GM12878 (cell line): ENCODE data around the gene DMD.

ENCODE experiments used
- FOXK2 ChIP-seq: fragments of 450-650 bp; IDR thresholded peaks from 2 replicates; pipeline ENCODE4 v1.6.1; 2017; ENCODE audit warnings: mild to moderate bottlenecking, moderate library complexity
- JUND ChIP-seq: IDR thresholded peaks from 2 replicates; pipeline ENCODE4 v1.6.1; 2012; ENCODE audit warnings: low read depth, mild to moderate bottlenecking, low read length, improper control_type of control experiment, moderate library complexity
- KDM1A ChIP-seq: fragments of 200-600 bp; sonication (generic); IDR thresholded peaks from 2 replicates; pipeline ENCODE4 v1.6.1; 2016; ENCODE audit warnings: borderline replicate concordance
- NFIC ChIP-seq: IDR thresholded peaks from 2 replicates; pipeline ENCODE4 v1.6.1; 2012; ENCODE audit warnings: low read depth, mild to moderate bottlenecking, inconsistent platforms, low read length, moderate library complexity
- PML ChIP-seq: IDR thresholded peaks from 2 replicates; pipeline ENCODE4 v1.6.1; 2012; ENCODE audit warnings: low read length, inconsistent platforms
- POLR2AphosphoS5 ChIP-seq: IDR thresholded peaks from 2 replicates; pipeline ENCODE4 v1.6.1; 2011; ENCODE audit warnings: mild to moderate bottlenecking, low read length, inconsistent platforms
- STAT1 ChIP-seq: fragments of 450-650 bp; conservative IDR thresholded peaks from 2 replicates; pipeline ENCODE4 v1.6.1; 2014; ENCODE audit warnings: antibody characterized with exemption, mild to moderate bottlenecking
- STAT3 ChIP-seq: IDR thresholded peaks from 2 replicates; pipeline ENCODE4 v1.6.1; 2011; ENCODE audit warnings: low read depth, low read length, improper control_type of control experiment
- SUZ12 ChIP-seq: fragments of 200-600 bp; sonication (generic); IDR thresholded peaks from one replicate; pipeline ENCODE4 v1.6.1; 2018; ENCODE audit warnings: antibody characterized with exemption, mild to moderate bottlenecking; ENCODE audit not compliant: unreplicated experiment
- ZNF217 ChIP-seq: fragments of 450-650 bp; IDR thresholded peaks from 2 replicates; pipeline ENCODE4 v1.6.1; 2017; ENCODE audit warnings: antibody characterized with exemption, mild to moderate bottlenecking
- TF ChIP-seq, protein P1 (sequence below), 3 experiments: IDR thresholded peaks in 2 of 3; conservative IDR thresholded peaks in 1 of 3; 2 replicates each; pipeline ENCODE4 v1.5.1; 2011; ENCODE audit warnings: low read depth in 3 of 3, low read length in 3 of 3, mild to moderate bottlenecking in 3 of 3, control low read depth in 2 of 3, moderate library complexity in 2 of 3, inconsistent platforms in 1 of 3, mixed read lengths in 1 of 3; ENCODE audit not compliant: control insufficient read depth in 2 of 3, insufficient read depth in 1 of 3; ENCODE audit errors: extremely low read depth in 1 of 3
- TF ChIP-seq, protein P2 (sequence below): fragments of 450-650 bp; formaldehyde crosslinking; IDR thresholded peaks from 2 replicates; pipeline ENCODE4 v1.5.0; 2022; ENCODE audit warnings: mild to moderate bottlenecking, missing genetic modification characterization
- TF ChIP-seq, protein P3 (sequence below): IDR thresholded peaks from 2 replicates; pipeline ENCODE4 v1.6.1; 2011; ENCODE audit warnings: borderline replicate concordance, low read depth, mild to moderate bottlenecking, moderate library complexity, low read length; ENCODE audit not compliant: insufficient read depth, poor library complexity, severe bottlenecking
- TF ChIP-seq, protein P4 (sequence below): fragments of 450-650 bp; IDR thresholded peaks from 2 replicates; pipeline ENCODE4 v1.6.1; 2016; ENCODE audit warnings: mild to moderate bottlenecking, moderate library complexity, borderline replicate concordance

- TF ChIP-seq, protein P1, sequence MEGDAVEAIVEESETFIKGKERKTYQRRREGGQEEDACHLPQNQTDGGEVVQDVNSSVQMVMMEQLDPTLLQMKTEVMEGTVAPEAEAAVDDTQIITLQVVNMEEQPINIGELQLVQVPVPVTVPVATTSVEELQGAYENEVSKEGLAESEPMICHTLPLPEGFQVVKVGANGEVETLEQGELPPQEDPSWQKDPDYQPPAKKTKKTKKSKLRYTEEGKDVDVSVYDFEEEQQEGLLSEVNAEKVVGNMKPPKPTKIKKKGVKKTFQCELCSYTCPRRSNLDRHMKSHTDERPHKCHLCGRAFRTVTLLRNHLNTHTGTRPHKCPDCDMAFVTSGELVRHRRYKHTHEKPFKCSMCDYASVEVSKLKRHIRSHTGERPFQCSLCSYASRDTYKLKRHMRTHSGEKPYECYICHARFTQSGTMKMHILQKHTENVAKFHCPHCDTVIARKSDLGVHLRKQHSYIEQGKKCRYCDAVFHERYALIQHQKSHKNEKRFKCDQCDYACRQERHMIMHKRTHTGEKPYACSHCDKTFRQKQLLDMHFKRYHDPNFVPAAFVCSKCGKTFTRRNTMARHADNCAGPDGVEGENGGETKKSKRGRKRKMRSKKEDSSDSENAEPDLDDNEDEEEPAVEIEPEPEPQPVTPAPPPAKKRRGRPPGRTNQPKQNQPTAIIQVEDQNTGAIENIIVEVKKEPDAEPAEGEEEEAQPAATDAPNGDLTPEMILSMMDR (IDR thresholded peaks at IDR 0.05 in 2 of 3, conservative IDR thresholded peaks at IDR 0.05 in 1 of 3; ENCODE audit: control insufficient read depth in 2 of 3, extremely low read depth in 1 of 3, insufficient read depth in 1 of 3, low read depth in 3 of 3, low read length in 3 of 3), result no peak
- TF ChIP-seq, protein P2, sequence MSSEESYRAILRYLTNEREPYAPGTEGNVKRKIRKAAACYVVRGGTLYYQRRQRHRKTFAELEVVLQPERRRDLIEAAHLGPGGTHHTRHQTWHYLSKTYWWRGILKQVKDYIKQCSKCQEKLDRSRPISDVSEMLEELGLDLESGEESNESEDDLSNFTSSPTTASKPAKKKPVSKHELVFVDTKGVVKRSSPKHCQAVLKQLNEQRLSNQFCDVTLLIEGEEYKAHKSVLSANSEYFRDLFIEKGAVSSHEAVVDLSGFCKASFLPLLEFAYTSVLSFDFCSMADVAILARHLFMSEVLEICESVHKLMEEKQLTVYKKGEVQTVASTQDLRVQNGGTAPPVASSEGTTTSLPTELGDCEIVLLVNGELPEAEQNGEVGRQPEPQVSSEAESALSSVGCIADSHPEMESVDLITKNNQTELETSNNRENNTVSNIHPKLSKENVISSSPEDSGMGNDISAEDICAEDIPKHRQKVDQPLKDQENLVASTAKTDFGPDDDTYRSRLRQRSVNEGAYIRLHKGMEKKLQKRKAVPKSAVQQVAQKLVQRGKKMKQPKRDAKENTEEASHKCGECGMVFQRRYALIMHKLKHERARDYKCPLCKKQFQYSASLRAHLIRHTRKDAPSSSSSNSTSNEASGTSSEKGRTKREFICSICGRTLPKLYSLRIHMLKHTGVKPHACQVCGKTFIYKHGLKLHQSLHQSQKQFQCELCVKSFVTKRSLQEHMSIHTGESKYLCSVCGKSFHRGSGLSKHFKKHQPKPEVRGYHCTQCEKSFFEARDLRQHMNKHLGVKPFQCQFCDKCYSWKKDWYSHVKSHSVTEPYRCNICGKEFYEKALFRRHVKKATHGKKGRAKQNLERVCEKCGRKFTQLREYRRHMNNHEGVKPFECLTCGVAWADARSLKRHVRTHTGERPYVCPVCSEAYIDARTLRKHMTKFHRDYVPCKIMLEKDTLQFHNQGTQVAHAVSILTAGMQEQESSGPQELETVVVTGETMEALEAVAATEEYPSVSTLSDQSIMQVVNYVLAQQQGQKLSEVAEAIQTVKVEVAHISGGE (CRISPR knock-in tag), result no peak
- no peak for TF ChIP-seq POLR2AphosphoS5
- TF ChIP-seq PML, result no peak
- no peak for TF ChIP-seq FOXK2
- TF ChIP-seq, protein P3, sequence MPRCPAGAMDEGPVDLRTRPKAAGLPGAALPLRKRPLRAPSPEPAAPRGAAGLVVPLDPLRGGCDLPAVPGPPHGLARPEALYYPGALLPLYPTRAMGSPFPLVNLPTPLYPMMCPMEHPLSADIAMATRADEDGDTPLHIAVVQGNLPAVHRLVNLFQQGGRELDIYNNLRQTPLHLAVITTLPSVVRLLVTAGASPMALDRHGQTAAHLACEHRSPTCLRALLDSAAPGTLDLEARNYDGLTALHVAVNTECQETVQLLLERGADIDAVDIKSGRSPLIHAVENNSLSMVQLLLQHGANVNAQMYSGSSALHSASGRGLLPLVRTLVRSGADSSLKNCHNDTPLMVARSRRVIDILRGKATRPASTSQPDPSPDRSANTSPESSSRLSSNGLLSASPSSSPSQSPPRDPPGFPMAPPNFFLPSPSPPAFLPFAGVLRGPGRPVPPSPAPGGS, result no peak
- no peak for TF ChIP-seq KDM1A
- no peak for TF ChIP-seq STAT3
- TF ChIP-seq, protein P4, sequence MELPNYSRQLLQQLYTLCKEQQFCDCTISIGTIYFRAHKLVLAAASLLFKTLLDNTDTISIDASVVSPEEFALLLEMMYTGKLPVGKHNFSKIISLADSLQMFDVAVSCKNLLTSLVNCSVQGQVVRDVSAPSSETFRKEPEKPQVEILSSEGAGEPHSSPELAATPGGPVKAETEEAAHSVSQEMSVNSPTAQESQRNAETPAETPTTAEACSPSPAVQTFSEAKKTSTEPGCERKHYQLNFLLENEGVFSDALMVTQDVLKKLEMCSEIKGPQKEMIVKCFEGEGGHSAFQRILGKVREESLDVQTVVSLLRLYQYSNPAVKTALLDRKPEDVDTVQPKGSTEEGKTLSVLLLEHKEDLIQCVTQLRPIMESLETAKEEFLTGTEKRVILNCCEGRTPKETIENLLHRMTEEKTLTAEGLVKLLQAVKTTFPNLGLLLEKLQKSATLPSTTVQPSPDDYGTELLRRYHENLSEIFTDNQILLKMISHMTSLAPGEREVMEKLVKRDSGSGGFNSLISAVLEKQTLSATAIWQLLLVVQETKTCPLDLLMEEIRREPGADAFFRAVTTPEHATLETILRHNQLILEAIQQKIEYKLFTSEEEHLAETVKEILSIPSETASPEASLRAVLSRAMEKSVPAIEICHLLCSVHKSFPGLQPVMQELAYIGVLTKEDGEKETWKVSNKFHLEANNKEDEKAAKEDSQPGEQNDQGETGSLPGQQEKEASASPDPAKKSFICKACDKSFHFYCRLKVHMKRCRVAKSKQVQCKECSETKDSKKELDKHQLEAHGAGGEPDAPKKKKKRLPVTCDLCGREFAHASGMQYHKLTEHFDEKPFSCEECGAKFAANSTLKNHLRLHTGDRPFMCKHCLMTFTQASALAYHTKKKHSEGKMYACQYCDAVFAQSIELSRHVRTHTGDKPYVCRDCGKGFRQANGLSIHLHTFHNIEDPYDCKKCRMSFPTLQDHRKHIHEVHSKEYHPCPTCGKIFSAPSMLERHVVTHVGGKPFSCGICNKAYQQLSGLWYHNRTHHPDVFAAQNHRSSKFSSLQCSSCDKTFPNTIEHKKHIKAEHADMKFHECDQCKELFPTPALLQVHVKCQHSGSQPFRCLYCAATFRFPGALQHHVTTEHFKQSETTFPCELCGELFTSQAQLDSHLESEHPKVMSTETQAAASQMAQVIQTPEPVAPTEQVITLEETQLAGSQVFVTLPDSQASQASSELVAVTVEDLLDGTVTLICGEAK, result no peak
- TF ChIP-seq ZNF217, result no peak
- no peak for TF ChIP-seq STAT1
- no peak for TF ChIP-seq JUND
- no peak for TF ChIP-seq SUZ12
- no peak for TF ChIP-seq NFIC
Measured at GRCh38 chrX:31629195-31629594, 1582.2 kb downstream of the DMD start.
